Activated gamma-delta T cell (primary cell): ENCODE measurements around the gene SLC39A6.
"Not testable (repeated sequence)": the region's sequence is repeated elsewhere in the genome, so short reads cannot be mapped to it uniquely, and the experiment has no call there.

Source experiments
- DNase-seq: peaks from one replicate; lab custom pipeline; 2025; lab: John Stamatoyannopoulos, UW

Gene SLC39A6

DNA sequence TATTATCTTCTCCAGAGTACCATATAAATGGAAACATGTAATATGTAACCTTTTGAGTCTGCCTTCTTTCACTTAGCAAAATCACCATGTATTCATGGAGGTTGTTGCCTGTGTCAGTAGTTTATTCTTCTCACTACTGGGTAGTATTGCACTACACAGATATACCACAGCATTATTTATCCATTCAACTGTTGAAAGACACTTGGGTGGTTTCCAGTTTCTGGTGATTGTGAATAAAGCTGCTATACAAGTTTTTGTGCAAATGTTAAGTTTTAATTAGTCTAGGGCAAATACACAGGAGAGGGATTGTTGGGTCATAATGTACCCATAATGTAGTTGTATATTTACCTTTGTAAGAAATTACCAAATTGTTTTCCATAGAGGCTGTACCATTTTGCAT lies 32.2 kb downstream of the SLC39A6 start:
- no peak for DNase-seq

GRCh38 chr18:36095936-36096519 lies 33.1 kb downstream of the SLC39A6 start:
- no peak for DNase-seq

DNA sequence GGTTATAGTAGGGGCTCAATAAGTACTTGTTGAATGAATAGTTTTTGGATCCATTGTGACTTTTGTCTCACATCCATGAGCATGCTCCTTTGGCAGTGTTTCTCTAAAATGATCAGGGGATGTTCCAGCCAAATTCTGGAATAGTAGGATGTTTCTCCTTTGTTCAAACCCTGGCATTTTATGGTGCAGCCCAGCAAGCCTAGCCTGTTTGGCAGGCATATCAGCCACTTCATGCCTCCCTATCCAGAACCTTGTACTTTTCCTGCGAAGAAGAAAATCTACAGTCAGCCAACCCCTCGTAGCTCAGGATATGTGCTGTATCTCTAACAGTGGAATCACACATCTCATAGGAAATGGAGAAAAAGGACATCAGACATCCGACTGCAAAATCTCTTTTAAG lies 34.7 kb downstream of the SLC39A6 start:
- no peak for DNase-seq

DNA sequence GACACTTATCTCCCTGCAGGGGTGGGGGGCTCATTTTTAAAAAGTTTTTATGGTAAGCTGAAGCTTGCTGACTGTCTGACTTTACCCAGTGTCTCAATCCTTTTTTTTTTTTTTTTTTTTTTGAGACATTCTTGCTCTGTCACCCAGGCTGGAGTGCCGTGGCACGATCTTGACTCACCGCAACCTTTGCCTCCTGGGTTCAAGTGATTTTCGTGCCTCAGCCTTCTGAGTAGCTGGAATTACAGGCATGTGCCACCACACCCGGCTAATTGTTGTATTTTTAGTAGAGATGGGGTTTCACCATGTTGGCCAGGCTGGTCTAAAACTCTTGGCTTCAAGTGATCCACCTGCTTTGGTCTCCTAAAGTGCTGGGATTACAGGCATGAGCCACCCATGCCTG lies 37.0 kb downstream of the SLC39A6 start:
- not testable (repeated sequence) for DNase-seq

DNA sequence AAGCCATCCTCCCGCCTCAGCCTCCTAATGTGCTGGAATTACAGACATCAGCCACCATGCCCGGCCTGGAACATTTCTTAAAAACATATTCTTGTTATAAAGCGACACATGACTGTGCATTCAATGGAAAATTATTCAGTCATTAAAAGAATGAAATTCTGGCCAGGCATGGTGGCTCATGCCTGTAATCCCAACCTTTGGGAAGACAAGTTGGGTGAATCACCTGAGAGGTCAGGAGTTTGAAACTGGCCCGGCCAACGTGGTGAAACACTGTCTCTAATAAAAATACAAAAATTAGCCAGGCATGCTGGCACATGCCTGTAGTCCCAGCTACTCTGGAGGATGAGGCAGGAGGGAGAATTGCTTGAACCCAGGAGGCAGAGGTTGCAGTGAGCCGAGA lies 40.1 kb downstream of the SLC39A6 start:
- no peak for DNase-seq

DNA sequence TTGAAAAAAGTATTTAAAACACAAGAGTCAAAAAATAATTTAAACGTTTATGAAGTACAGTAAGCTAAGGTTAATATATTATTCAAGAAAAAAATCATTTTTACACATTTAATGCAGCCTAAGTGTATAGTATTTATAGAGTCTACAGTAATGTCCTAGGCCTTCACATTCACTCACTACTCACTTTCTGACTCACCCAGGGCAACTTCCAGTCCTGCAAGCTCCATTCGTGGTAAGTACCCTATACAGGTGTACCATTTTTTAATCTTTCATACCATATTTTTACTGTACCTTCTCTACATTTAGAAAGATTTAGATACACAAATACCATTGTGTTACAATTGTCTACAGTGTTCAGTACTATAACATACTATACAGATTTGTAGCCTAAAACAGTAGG lies 40.9 kb downstream of the SLC39A6 start:
- DNase-seq = no peak

DNA sequence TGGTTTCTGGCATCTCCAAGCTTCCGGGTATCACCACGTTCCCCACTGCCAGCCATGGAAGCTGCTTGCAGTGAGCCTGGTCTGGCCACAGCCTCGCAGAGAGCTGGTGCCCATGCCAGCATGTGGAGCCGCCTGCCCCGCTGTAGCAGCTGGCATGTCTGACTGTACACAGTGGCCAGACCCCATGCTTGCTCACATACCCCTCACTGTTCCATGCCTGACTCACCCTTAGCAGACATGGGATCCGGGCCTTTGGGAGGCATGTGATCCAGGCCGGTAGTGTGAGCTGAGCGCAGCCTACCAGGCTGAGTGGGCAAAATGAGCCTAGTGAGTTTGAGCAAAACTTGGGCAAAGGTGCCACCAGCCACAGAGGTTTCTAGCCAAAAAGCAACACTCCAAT lies 43.0 kb downstream of the SLC39A6 start:
- DNase-seq = no peak

- DNase-seq = no peak
These were observed 43.9 kb downstream of the SLC39A6 start for GRCh38 chr18:36085195-36085594.

DNA sequence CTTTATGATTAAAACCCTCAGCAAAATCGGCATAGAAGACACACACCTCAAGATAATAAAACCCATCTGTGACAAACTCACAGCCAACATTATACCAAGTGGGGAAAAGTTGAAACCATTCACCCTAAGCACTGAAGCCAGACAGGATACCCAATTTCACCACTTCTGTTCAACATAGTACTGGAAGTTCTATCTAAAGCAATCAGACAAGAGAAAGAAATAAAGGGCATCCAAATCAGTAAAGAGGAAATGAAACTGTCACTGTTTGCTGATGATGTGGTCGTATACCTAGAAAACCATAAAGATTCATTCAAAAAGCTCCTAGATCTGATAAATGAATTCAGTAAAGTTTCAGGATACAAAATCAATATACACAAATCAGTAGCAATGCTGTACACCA lies 45.4 kb downstream of the SLC39A6 start:
- DNase-seq = no peak

DNA sequence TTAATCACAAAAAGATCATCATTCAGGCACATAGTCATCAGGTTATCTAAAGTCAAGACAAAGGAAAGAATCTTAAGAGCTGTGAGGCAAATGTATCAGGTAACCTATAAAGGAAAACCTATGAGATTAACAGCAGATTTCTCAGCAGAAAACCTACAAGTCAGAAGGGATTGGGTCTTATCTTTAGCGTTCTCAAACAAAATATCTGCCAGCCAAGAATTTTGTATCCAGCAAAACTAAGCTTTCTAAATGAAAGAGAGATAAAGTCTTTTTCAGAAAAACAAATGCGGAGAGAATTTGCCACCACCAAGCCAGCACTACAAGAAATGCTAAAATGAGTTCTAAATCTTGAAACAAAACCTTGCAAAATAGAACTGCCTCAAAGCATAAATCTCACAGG lies 48.0 kb downstream of the SLC39A6 start:
- not testable (repeated sequence) for DNase-seq

DNA sequence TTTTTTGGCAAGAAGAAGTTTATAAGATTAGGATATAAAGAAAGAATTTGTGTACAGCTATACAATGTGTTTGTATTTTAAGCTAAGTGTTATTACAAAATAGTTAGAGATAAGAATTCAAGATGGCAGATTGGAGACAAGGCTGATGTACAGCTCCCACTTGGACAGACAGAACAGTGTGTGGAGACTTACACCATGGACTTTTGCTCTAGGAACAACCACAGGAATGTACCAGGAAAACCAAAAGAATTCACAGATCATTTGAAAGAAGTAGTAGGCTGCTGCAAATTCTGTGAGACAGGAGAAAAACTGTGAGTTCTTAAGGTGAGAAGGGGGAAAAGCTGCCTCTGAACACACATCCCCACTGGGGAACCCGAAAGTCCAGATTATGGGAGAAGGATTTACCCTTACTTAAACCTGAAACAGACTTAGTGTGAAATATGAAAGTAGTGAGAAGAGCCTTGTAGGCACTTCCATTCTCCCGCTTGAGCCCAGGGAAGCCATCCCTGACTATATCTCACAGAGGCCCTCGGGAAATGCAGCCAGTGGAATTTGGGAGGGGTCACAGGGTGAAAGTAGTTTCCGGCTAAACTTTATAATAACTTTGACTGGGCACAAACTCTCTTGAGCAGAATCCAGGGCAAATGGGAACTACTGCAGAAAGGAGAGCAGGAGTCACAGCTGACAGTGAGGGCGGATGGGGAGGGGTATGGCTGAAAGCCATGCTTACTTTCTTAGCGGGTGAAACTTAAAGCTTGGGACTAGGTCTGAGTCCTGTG lies 50.2 kb downstream of the SLC39A6 start:
- no peak for DNase-seq

DNA sequence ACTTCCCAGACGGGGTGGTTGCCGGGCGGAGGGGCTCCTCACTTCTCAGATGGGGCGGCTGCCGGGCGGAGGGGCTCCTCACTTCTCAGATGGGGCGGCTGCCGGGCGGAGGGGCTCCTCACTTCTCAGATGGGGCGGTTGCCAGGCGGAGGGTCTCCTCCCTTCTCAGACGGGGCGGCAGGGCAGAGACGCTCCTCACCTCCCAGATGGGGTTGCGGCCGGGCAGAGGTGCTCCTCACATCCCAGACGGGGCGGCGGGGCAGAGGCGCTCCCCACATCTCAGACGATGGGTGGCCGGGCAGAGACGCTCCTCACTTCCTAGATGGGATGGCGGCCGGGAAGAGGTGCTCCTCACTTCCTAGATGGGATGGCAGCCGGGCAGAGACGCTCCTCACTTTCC lies 51.4 kb downstream of the SLC39A6 start:
- DNase-seq = not testable (repeated sequence)

DNA sequence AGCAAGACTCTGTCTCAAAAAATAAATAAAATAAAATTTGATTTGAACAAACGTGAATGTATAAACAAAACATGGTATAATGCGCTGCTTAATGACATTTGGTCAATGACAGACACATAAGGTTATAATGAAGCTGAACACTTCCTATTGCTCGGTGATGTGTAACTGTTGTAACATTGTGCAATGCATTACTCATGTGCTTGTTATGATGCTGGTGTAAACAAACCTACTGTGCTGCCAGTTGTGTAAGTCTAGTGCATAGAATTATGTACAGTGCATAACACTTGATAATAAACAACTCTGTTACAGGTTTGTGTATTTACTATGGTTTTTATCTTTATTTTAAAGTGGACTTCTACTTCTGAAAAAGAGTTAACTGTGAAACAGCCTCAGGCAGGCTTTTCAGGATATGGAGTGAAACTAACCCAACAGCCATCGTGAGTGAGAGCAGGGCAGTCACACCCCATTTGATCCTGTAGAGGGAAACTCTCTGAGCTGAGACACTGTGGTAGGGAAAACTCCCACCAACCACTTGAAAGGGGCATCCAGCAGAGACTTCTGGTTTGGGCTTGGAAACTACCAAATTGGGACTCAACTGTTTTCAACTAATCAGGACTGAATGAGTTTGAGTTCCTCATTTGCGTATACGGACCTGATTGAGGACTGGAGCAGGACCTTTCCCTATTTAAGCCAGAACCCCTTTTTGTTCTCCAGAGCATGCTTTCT lies 53.1 kb downstream of the SLC39A6 start:
- no peak for DNase-seq

DNA sequence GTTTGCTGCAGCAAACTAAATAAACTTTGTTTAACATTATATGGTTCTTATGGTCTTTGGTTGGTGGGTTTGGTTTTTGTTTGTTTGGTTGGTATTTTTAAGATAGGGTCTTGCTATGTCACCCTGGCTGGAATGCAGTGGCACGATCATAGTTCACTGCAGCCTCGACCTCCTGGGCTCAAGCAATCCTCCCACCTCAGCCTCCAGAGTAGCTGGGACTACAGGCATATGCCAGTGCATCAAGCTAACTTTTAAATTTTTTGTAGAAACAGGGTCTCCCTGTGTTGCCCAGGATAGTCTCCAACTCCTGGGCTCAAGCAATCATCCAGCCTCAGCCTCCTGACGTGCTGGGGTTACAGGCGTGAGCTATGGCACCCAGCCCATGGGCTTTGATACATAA lies 54.7 kb downstream of the SLC39A6 start:
- DNase-seq = no peak

DNA sequence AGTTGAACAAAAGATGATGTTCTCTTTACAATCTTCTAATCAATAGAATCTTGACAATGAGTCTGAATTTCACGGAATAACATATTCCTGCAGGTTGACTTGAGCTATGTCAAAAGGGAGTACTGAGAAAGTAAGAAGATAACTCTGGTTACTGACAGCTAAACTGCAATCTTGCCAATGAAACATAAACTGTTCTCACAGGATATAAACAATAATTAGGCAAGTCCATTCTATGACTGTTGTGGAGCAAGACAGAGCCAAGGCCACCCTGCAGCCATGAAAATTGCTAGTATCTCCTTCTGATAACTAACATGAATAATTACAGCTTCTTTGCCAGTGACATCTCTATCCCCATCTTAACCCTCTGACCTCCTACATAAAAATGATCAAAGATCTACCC lies 55.5 kb downstream of the SLC39A6 start:
- DNase-seq = no peak

- not testable (repeated sequence) for DNase-seq
These were observed 56.7 kb downstream of the SLC39A6 start for GRCh38 chr18:36072406-36072805.

DNA sequence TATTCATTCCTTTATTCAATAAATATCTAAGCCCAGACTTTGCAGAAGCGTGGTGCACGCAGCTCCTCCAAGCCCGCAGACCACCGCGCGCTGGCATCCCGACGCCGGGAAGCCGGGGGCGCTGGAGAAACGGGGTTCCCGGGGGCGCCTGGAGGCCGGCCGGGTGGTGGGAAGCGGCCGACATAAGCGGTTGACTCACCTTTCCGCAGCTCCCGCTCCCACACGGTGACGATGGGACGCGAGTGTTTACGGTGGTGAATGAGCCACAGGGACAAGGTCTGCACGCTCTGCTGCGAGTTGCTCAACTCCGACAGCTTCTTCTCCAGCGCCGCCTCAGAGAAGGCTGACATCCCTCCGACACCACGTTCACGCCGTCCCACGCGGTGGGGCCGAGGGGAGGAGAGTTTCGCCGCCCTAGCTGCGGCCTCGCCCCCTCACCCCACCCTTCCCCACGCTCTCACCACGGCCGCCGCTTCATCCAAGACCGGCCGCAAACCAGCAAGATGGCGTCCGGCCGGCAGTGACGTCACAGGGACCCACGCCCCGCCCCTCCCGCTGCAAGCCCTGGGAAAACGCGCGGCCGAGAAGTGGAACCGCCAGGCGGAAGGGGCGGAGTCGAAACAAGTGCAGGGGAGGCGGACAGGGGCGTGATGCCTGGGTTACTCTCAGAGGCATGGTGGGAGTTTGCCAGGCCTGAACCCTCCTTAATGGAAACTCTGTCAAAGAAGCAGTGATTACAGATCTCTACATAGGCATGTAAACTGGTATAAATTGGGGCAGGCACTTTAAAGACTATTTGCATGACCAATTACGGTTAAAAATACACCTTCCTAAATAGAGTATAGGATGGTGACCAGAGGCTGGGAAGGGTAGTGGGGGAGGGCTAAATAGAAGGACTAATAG lies 61.8 kb downstream of the SLC39A6 start, which contains the start of gene RPRD1A:
TSS of gene RPRD1A (minus strand) at position 505 of the 903 bp plus-strand sequence. CDS start at position 350, 155 bp downstream.
- peak; percentile 90 for DNase-seq

DNA sequence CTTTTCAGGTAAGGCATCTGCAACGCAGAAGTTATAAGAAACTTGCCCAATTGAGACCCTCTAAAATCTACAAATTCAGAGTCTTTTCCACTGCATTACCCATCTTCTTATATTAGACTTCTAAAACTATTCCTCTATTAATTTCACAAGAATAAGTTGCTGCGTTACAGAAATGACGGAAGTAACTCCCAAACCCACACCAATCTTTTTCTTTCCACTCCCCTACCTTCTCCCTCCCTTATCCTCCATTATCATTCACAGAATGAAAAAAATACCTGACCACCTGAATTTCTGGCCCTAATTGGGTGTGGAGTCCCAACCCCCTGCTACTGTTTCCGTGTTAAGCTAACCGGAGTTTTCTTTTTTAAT lies 62.5 kb downstream of the SLC39A6 start:
- DNase-seq = no peak

GRCh38 chr18:36066001-36066400 lies 63.1 kb downstream of the SLC39A6 start:
- DNase-seq = no peak

DNA sequence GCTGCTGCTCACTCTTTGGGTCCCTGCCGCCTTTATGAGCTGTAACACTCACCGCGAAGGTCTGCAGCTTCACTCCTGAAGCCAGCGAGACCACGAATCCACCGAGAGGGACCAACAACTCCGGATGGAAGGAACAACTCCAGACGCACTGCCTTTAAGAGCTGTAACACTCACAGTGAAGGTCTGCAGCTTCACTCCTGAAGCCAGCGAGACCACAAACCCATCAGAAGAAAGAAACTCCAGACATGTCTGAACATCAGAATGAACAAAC lies 64.4 kb downstream of the SLC39A6 start:
- DNase-seq = not testable (repeated sequence)

- DNase-seq = no peak
These were observed 64.9 kb downstream of the SLC39A6 start for GRCh38 chr18:36064027-36064808.
